EH (cell line): ENCODE measurements around the gene SLC15A2.
"Not testable (repeated sequence)": the region's sequence is repeated elsewhere in the genome, so short reads cannot be mapped to it uniquely, and the experiment has no call there.

Experiments used
- DNase-seq: peaks from one replicate; pipeline ENCODE4 v3.0.0-alpha.2; 2015; ENCODE audit warnings: low read depth

The SLC15A2 gene

DNA sequence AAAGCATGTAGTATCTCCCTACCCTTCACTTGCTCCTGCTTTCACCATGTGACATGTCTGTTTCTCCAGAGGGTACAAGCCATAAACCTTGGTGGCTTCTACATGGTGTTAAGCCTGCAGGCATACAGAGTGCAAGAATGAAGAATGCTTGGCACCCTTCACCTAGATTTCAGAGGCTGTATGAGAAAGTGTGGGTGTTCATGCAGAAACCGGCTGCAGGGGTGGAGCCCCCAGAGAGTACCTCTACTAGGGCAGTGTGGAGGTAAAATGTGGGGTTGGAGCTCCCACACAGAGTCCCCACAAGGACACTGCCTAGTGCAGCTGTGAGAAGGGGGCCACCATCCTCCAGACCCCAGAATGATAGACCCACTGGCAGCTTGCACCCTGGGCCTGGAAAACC, 32.2 kb downstream of the SLC15A2 start:
- DNase-seq = no peak

DNA sequence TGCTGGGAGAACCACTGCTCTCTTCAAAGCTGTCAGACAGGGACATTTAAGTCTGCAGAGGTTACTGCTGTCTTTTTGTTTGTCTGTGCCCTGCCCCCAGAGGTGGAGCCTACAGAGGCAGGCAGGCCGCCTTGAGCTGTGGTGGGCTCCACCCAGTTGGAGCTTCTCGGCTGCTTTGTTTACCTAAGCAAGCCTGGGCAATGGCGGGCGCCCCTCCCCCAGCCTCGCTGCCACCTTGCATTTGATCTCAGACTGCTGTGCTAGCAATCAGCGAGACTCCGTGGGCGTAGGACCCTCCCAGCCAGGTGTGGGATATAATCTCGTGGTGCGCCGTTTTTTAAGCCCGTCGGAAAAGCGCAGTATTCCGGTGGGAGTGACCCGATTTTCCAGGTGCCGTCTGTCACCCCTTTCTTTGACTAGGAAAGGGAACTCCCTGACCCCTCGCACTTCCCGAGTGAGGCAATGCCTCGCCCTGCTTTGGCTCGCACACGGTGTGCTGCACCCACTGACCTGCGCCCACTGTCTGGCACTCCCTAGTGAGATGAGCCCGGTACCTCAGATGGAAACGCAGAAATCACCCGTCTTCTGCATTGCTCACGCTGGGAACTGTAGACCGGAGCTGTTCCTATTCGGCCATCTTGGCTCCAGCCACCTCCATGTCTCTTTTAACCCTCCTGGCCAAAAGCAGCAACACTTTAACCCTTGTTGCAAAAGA, 44.1 kb downstream of the SLC15A2 start:
- not testable (repeated sequence) for DNase-seq

DNA sequence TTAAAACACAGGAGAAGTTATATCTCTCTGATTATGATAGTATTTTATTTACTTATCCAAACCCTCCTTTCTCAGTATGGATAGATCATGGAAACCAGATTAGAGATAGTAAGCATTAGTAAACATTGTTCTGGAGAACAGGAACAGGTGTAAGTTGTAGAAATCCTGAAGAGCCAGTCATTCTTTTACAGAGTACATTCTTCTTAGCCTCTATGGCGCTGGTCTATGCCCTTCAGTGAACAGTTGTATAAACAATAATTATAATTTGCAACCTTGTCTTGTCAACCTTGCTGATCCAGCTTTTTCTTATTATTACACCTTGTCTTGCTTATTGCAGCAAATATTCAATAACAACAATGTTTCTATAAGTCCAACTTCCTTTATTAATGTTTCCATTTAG, 47.4 kb downstream of the SLC15A2 start:
- no peak for DNase-seq

DNA sequence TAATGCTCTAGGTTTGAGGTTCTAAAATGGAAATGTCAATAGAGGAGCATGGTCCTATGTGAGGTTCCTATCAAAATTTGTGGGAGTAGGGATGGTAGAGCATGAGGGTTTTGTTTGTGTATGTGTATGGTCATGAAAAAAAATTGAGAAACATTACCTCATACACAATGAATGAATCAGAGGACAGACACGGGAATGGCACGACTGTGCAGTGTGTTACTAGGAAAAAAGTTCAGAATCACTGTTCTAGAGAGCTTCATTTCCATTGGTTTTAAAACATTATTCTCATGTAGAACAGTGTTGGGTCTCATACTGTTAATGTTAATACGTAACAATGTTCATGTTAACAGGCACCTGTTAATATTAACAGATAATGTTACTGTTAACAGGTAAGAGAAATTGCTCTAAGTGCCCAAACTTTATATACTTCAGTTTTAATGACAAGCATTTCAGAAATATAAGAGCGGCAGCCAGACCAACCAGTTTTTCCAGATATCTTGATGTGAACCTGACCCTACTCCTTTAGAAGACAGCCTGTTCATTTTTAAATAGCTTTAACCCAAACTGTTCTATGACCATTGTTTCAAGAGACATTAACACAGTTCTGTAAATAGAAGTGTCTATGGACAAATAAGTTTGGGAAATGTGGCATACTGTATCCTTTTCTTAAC, 48.0 kb downstream of the SLC15A2 start:
- no peak for DNase-seq

DNA sequence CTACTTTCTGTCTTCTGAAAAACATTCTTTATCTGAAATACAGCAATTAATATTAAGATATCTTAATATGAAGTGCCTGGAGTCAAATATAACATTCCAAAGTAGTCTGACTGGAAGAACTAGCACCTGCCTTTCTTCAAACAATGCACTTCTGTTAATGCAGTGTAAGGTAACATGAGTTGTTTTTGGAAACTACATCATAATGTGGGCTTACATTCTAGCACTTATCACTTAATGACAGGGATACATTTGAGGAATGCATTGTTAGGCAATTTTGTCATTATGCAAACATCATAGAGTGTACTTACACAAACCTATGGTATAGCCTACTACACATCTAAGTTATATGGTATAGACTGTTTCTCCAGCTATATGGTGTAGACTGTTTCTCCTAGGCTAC, 49.2 kb downstream of the SLC15A2 start:
- DNase-seq = no peak

DNA sequence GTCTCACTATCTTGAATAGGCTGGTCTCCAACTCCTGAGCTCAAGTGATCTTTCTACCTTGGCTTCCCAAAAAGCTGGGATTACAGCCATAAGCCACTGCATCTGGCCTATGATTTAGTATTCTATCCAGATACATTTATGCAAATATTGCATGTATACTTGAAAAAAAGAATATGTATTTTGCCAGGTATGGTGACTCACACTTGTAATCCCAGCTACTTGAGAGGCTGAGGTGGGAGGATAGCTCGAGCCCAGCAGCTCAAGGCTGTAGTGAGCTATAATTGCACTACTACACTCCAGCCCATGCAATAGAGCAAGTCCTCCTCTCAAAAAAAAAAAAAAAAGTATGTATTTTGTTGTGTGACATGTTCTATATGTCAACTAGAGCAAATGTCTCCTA, 54.4 kb downstream of the SLC15A2 start:
- DNase-seq = no peak

DNA sequence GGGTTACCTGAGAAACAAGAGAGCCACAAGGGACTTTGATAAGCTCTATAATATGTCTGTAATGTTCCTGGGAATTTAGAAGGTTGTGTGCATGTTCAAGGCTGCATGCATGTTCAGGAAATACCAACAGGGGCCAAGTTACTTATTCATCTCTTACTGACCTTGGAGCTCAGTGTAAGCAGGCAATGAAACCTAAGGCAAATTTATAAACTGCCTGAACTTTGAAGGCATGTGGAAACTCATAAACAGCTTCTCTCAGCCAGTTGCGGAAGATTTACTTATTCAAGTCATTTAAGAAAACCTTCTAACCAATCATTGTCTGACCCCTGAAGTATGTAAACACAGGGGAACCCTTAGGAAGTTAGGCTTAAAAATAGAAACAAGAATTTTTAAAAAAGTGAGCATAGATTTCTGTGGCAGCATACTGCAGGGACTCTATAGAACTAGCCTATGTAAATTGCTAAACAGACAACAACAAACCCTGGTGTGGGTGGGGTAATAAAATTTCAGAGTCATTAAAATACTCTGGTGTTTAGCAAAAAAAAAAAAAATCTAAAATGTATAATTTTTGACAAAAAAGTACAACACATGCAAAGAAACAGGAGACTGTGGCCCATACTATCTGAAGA, 57.2 kb downstream of the SLC15A2 start:
- no peak for DNase-seq

DNA sequence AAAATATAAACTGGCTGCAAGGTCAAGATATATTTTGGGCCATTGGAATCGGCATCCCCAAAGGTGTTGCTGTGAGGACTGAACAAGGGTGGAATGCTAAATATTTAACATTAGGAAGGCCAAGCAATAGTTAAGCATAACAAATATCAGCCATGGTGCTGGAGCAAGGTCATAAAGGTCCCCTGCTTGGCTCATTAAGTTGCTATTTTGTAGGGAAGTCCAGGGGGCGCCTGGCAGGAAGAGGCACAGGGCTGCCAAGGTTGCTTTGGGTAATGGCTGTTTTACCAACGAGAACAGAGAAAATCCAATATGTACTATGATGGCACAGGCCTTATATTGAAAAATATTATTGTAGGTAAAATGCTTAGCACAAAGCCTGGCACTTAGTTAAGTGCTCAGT, 62.2 kb downstream of the SLC15A2 start:
- no peak for DNase-seq

DNA sequence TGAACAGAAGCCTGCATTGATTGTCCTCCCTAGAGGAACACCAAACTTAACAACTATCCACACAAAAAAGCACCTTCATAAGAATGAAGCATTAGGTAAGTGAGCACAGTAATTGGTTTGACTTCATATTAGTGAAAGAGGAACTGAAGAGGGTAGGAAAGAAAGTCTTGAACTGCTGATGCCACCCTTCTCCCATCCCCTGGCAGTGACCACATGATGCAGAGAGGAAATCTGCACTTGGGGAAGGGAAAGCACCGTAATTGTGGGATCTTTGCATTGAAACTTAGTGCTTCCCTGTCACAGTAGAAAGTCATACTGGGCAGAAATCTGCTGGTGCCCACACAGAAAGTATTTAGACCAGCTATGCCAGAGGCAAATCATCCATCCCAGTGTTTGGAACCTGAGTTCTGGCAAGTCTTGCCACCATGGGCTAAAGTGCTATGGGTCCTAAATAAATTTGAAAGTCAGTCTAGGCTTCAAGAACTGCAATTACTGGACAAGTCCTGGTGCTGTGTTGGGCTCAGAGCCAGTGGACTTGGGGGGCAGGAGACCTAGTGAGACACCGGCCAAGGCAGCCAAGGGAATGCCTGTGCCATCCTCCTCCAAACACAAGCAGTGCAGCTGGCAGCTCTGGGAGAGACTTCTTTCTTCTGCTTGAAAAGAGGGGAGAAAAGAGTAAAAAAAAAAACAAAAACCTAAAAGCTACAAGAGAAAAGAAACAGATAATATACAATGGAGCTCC, 63.6 kb downstream of the SLC15A2 start:
- no peak for DNase-seq

DNA sequence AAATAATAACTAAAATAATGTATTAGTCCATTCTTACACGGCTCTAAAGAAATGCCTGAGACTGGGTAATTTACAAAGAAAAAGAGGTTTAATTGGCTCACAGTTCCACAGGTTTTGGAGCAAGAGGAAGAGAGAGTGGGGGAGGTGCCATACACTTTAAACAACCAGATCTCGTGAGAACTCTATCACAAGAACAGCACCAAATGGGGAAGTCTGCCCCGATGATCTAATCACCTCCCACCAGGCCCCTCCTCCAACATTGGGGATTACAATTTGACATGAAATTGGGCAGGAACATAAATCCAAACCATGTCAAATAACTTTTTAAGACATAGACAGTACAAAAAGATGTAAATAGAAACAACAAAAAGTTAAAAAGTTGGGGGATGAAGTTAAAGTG, 64.6 kb downstream of the SLC15A2 start:
- DNase-seq = no peak

DNA sequence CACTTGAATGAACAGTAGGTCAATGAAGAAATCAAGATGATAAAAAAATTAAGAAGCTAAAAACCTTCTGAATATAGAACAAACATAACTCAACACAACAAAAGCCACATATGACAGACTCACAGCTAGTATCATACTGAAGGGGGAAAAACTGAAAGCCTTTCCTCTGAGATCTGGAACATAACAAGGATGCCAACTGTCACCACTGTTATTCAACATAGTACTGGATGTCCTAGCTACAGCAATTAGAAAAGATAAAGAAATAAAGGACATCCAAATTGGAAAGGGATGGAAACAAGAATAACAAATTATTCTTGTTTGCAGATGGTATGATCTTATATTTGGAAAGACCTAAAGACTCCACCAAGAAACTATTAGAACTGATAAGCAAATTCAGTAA, 67.1 kb downstream of the SLC15A2 start:
- DNase-seq = no peak

DNA sequence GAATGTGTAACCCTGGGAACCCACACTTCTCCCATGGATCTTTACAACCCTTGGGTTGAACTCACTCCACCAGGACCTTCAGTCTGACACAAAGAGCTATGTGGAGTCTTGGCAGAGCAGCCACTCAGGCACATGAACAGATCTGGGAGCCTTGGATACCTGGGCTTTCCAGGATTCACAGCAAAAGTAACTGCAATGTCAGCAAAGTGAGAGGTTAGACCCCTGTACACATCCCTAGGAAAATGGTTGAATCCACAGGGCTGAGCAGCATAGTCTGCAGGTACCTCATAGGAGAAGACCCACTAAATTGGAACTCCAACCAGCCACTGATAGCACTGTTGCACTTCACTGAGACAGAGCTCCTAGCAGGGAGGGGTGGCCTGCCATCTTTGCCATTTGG, 68.2 kb downstream of the SLC15A2 start:
- no peak for DNase-seq

DNA sequence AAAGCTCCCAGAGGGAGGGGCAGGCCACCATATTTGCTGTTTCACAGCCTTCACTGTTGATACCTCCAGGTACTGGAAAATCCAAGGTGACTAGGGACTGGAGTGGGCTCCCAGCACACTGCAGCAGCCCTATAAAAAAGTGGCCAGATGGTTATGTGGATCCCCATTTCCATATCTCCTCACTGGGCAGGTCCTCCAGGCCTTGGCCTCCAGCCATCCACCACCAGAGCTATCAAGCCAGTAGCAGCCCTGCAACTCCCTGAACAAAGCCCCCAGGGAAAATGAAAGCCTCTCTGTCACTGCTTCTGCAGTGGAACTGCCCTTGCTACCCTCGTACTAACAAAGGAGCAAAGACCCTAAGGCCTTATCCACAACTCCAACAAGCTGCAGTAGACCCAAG, 69.4 kb downstream of the SLC15A2 start:
- no peak for DNase-seq

DNA sequence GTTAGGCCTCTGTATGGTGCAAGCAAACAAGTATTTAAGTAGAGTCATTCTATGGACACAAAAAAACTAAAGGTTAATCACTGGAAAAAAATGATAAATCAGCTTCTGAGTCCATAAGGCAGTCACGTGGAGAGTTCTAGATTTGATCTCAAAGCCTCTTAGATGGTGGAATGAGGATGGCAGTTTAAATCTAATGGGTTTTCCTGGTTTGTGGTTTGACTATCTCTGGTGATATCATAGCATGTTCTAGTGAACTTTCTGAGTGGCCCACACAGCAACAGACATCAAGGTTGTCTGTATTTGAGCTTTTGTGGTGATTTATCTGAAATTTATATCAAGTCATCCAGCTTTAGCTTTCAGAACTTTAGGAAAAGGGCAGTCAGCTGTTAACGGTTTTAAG, 75.4 kb downstream of the SLC15A2 start:
- DNase-seq = no peak

DNA sequence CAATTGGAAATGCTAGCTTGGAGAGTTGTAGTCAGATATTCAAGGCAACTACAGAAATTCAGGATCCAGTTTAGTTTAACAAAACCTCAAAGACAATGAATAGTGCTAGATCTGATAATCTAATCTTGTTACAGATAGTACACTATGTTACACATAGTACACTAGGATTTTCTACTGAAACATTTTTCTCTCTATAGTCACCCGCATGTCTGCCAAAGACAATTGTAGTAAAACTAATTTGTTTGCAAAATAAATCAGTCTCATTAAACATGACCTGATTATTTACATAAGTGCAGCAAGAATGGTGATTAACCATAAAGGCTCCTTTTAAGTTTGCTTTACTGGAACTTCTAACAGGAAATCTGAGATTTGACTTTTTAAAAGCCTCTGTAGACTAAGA, 75.8 kb downstream of the SLC15A2 start:
- DNase-seq = peak; percentile 73

DNA sequence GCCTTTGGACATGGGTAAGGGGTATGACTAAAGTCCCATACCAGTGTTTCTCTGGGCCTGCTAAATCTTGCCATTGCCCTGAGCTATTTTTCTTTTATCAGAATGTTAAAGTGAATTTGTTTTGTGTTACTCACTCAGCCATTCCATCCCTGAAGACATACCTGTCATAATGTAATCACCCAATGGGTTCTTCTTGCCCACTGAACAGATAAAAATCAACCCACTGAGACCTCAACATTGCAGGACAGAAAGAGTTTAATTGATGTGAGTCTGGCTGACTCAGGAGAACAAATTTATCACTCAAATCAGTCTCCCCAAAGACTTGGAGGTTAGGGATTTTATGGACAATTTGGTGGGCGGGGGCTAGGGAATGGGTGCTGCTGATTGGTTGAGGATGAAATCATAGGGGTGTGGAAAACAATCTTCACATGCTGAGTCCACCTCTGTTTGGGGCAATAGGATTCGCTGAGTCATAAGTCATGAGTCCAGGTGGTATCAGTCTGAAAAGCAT, 80.5 kb downstream of the SLC15A2 start:
- no peak for DNase-seq

DNA sequence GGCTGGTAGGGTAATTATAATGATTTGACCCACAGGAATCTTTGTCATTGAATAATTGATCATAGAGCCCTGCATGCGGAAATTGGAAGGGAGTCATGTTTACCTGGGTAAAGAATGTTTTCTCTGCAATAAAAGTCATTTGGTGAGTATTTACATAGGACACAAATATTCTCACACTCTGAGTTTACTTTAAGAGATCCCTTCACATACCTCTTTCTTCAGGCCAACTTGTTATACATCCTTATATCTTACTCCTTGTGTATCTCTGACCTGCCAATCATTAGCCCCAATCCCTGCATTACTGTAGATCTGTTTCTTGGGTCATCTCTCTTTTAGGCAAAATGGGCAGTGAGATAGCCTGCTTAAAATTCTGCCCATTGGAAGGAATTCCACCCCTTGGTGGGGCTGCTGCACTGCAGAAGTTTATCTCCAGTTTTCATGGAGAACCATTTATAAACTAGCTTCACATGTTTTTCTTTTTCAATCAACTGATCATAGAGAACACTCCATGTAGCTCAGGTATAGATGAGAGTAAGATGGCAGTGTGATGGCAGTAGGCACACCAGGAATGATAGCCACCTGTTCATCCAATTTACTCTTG, 81.6 kb downstream of the SLC15A2 start:
- no peak for DNase-seq

DNA sequence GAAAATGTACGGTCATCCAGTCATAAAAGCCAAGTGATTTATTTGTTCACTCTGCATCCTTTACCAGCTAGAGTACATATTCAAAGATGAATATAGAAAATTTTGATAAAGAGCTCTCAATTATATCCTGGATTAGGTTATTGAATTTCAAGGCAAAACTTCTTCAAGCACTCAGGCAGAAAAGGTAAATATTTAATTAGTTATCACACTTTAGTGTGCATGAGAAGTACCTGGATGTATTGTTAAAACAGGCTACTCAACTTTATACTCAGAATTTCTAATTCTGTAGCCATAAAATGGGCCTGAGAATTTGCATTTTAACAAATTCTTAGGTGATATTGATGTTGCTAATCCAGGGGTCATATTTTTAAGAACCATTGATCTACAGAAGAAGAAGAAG, 82.5 kb downstream of the SLC15A2 start:
- DNase-seq = no peak

DNA sequence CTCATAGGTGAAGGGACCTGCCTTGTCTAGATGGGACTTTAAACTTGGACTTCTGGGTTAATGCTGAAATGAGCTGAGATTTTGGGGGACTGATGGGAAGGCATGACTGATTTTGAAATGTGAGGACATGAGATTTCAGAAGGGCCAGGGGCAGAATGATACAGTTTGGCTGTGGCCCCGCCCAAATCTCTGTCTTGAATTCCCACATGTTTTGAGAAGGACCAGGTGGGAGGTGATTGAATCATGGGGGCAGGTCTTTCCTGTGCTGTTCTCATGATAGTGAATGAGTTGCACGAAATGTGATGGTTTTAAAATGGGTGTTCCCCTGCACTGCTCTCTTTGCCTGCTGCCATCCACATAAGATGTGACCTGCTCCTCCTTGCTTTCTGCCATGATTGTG, 85.0 kb downstream of the SLC15A2 start:
- no peak for DNase-seq

DNA sequence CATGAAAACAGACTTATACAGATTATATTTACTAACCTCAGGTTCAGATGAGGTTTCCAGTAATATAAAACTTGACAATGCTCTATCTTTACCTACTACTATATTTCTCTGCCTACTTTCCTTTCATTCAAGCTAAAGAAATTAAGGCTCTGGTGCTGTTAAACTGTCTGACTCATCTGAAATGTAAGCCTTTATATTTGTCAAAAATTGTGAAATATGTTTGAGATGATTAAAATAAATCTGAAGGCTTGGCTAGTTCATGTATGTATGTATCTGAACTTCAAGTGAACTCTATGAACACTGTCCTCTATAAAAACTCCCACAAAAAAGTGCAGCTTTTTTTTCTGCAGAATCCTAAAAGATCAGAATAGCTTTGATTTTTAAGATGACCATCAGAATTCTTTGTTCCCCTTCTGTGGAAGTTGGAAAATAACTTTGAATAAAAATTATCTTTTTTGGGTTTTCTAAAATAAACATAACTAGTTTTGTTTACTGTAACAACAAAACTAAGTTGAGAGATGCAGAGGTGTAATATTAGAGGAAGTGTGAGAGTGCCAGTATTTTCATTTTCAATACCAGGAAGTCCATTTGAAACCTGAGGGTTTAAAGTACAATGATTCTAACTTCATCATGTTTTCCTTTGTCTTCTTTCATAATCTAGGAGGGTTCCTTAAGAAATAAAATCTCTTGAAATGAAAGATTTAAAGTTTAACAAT, 85.7 kb downstream of the SLC15A2 start:
- DNase-seq = no peak

DNA sequence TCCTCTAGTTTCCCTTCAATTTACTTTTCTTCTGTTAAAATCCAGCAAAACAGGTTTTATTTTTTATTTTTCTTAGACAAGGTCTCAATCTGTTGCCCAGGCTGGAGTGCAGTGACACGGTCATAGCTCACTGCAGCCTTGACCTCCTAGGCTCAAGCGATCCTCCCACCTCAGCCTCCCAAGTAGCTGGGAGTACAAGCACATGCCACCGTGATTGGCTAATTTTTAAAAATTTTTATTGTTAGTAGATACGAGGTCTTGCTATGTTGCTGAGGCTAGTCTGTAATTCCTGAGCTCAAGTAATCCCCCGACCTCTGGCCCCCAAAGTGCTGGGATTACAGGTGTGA, 86.2 kb downstream of the SLC15A2 start:
- no peak for DNase-seq

DNA sequence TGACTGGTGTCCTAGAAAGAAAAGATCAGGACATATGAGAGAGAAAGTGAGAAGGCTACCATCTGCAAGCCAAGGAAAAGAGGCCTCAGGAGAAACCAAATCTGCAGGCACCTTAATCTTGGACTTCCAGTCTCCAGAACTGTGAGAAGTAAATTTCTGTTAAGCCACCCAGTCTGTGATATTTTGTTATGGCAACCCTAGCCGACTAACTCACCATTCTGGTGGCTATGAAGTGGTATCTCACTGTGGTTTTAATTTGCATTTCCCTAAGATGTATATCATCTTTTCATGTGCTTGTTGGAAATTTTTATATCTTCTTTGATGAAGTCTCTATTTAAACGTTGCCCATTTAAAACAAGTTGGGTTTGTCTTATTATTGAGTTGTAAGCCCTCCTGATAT, 87.3 kb downstream of the SLC15A2 start:
- no peak for DNase-seq
